ENCODE measurements around the gene CARD19. TPM values are rescaled to one million over a fixed set of nuclear protein-coding genes. Genes with fewer than 3 reads are reported as not detected.

CARD19 gene
- total RNA-seq, 1 experiment from 2014 or later = 54.5 TPM

DNA sequence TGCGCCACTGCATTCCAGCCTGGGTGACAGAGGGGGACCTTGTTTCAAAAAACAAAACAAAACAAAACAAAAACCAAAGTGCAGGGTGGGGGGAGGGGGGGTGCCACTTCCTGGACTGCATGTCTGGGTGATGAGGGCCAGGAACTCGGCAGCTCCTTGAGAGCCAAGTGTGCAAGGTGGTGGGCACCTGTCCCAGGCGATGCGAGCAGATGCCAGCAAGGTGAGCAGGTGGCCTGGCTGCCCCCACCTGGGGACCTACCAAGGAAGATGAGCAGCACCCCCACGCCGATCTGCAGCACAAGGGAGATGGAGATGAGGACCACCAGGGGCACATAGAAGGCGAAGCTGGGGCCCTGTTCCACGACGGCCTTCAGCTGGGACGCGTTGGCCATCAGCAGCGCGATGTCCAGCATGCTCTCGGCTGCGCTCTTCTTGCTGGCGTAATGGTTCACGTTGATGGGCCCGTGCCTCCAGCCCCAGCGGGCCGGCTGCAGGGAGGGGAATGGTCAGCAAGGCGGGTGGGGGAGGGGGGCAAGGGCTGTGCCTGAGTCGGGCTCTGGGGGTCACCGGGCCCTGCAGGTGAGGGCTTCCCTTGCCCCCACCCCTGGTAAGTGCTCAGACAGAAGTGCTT lies 30.2 kb downstream of the CARD19 start:
- POLR2A ChIA-PET = interaction anchor here (1.3 kb wide), 1 partner anchor 8 kb away, joined by 3 read pairs; the partner anchor contains the start of gene NINJ1

More for the DNA sequence above, 30.2 kb downstream of the CARD19 start:
- H3K4me2 ChIP-seq (ENCODE audit: low read length) = no peak overlapping the region
- no peaks in the 10 kb centered on the region; the same call in 1 of the 2 replicates for H3K79me2 ChIP-seq (ENCODE audit: insufficient read depth, low read length)
- H3K4me3 ChIP-seq (replicated peaks in 1 of 2; ENCODE audit: low read depth in 1 of 2, low read length in 2 of 2) = no peak overlapping the region
- H3K27ac ChIP-seq (ENCODE audit: low read depth, low read length) = no peak overlapping the region
- BruUV-seq (replicated peaks) = no TSS peak
- peaks cover 11 to 13% of the 10 kb centered on the region in 2 experiments; a peak in 3 of 4 replicates for H3K4me1 ChIP-seq (ENCODE audit: control insufficient read depth in 1 of 2, insufficient read depth in 2 of 2, low read length in 2 of 2)
- H2AFZ ChIP-seq (ENCODE audit: low read depth, low read length, poor library complexity, severe bottlenecking) = no peak overlapping the region
- ChIA-PET CTCF (no interaction called here), RAD21 (ENCODE audit: low non-redundant PET in 1 of 2, low total read pairs in 2 of 2, uncharacterized antibody in 2 of 2, unreplicated experiment in 2 of 2) (no interaction called here)
- intact Hi-C loops (cut with micrococcal nuclease) = no loop called here
- DNase-seq (ENCODE audit: low read depth, low spot score) (no peak), ATAC-seq (no peak)
- no peak for TF ChIP-seq CBX3 (IDR thresholded peaks at IDR 0.05; ENCODE audit: low read depth)
- TF ChIP-seq, protein P1, sequence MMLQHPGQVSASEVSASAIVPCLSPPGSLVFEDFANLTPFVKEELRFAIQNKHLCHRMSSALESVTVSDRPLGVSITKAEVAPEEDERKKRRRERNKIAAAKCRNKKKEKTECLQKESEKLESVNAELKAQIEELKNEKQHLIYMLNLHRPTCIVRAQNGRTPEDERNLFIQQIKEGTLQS (IDR thresholded peaks at IDR 0.05) = no peak
- TF ChIP-seq FOSL1 (IDR thresholded peaks at IDR 0.05; ENCODE audit: low read depth) = no peak
- no peak for TF ChIP-seq YY1 (IDR thresholded peaks at IDR 0.05; ENCODE audit: extremely low read depth, insufficient replicate concordance, low read depth, low read length)
- TF ChIP-seq REST (IDR thresholded peaks at IDR 0.05; ENCODE audit: low read depth) = no peak
- TF ChIP-seq, protein P2, sequence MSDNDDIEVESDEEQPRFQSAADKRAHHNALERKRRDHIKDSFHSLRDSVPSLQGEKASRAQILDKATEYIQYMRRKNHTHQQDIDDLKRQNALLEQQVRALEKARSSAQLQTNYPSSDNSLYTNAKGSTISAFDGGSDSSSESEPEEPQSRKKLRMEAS (IDR thresholded peaks at IDR 0.05) = no peak
- no peak for TF ChIP-seq EZH2 (IDR thresholded peaks at IDR 0.05)
- H3K9ac ChIP-seq (ENCODE audit: low read length) = no peak overlapping the region
- no peaks in the 10 kb centered on the region for H4K20me1 ChIP-seq (ENCODE audit: insufficient read depth)
- H3K36me3 ChIP-seq (ENCODE audit: control insufficient read depth in 1 of 2, insufficient read depth in 2 of 2, low read length in 2 of 2) = no peaks in the 10 kb centered on the region; a peak in 1 of 4 replicates
- H3K9me3 ChIP-seq (ENCODE audit: control insufficient read depth in 1 of 2, insufficient read depth in 1 of 2, low read depth in 1 of 2, low read length in 2 of 2) = no peaks in the 10 kb centered on the region
- H3K27me3 ChIP-seq (ENCODE audit: insufficient read depth, low read length) = no peaks in the 10 kb centered on the region
- no peaks in the 10 kb centered on the region for H3K9me2 ChIP-seq (ENCODE audit: insufficient read depth)
